Activated T-cell treated with anti-CD3 and anti-CD28 coated beads for 4 hours (primary cell): ENCODE measurements around the gene TJAP1.
"Not testable (repeated sequence)": the region's sequence is repeated elsewhere in the genome, so short reads cannot be mapped to it uniquely, and the experiment has no call there.

Experiments used
- DNase-seq: peaks from one replicate; pipeline ENCODE4 v3.0.0-alpha.2; 2020

Gene TJAP1

DNA sequence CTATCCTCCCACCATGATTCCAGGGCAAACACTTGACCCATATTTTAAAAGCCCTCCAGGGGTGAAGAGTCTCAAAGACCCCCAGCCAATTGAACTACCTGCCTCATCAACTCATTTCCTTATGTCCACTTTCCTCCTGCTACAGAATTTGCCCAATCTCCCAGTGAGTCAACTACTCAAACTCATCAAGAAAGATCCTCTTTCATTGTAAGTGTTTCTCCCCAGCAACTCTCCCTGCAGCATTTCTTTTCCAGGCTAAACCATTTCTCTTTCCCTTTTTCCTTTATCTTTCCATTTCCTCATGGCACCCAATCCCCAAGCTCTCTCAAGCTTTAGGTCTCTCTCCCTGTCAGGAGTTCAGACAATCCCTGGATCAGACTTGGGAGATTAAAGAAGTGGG lies 23.5 kb upstream of the TJAP1 start:
- no peak for DNase-seq

DNA sequence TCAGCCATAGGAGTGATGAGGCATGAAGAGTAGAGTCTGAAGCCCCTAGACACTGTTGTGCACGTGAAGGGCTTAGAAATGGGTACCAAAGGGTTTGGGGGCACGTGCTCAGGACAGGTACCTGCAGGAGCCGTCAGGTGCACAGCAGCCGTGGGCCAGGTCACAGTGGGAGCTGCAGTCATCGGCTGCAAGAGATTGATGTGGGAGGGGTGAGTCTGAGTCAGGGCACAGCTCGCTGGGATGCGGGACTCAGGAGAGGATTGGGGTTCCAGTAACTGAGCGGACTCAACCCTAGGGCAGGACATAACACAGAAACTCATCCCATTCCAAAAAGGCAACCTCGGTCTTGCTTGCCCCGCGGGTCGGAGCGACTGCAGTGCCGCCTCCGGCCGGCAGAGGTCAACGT lies 23.1 kb upstream of the TJAP1 start:
- DNase-seq: peak; percentile 61

DNA sequence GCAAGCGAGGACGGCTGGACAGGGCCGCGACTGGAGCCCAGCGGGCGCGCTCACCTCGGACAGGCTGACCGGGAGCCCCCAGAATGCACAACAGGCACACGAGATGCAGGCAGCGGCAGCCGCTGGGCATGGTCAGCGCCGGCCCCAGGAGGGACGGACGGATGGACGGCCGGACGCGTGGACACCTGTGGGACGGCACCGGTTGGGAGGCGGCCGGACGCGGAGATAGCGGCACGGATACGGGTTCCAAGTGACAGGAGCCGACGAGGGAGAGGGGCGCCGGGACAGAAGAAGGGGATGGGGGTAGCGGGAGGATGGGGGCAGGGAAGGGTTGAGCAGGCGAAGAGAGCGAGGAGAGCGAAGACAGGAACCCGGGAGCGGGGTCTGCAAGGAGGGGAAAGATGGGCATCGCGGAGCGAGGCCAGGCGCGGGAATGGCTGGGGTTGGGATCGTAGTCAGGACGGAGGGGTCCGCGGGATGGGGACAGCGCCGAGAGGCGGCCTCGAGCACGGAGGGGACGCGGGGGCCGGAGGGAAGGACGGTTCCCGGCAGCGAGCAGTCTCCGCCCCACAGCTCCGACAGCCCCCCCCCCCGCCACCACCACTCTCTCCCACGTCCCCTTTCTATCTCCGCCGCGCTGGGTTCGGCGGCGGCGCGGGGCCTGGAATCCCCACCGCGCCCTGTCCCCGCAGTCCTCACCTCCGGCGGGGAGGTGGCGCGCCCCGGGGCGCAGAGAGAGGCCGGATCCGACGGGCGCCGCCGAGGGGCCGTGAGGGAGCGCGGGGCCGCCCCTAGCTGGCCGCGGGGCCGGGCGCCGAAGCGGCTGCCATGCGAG lies 22.5 kb upstream of the TJAP1 start:
- peak; percentile 15 for DNase-seq

DNA sequence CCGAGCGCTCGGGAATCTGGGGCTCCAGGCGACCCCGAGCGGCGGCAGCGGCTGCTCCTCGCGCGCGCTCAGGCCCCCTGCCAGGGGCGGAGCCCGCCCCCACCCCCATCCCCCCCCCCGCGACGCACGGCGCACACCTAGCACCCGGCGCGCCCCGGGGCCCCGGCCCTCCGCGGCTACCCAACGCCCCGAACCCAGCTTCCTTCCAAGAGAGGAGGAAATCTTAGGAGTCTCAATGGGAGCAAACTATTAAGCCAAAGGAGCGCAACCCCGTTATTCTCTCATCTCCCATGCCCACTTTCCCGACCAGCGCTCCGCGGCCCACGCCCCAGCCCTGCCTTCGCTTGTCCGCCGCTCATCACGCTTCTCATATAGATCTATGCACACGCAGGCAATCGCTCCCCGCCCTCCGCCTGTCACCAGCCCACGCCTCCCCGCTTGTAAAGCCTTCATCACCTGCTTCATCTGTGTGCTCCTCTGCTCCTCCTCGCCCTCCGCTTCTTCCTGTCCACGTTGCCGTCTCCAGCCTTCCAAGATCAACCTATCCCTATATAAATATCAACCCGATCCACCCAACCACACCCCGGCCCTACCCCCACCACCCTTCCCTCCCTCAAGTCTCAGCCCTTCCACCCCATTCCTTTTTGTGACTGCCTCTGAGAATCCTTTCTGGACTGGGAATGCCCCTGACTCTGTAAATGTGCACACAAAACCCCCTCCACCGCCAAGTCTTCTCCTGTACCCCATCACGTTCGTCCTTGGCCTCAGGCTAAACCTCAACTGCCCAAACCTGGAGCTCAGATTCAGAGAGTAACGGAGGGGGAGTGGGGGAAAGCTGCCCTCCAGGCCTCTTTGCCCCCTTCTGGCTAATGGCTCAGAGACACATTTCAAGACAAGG lies 21.6 kb upstream of the TJAP1 start, which contains the start of gene DLK2:
TSS of gene DLK2 (minus strand) at position 18 of the 898 bp plus-strand sequence. CDS start 723 bp downstream, outside the sequence.
- DNase-seq: peak; percentile 67

DNA sequence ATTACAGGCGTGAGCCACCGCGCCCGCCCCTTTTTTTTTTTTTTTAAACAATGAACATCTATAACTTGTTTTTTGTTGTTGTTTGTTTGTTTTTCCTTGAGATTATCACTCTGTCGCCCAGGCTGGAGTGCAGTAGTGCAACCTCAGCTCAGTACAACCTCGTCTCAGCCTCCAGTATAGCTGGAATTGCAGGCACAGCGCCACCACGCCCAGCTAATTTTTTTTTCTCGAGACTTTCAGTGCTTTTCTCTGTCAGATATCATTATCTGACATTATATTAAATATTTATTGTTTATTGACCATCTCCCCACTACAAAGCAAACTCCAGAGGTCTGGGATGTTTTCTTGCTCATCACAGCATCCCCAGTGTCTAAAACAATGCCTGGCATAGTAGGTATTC lies 19.7 kb upstream of the TJAP1 start:
- no peak for DNase-seq

DNA sequence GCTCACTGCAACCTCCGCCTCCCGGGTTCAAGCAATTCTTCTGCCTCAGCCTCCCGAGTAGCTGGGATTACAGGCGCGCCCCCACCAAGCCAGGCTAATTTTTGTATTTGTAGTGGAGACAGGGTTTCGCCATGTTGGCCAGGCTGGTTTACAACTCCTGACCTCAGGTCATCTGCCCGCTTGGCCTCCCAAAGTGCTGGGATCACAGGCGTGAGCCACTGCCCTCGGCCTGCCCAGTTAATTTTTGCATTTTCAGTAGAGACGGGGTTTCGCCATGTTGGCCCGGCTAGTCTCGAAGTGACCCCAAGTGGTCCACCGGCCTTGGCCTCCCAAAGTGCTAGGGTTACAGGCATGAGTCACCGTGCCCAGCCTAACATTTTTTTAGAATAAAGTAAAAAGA lies 19.2 kb upstream of the TJAP1 start:
- not testable (repeated sequence) for DNase-seq

DNA sequence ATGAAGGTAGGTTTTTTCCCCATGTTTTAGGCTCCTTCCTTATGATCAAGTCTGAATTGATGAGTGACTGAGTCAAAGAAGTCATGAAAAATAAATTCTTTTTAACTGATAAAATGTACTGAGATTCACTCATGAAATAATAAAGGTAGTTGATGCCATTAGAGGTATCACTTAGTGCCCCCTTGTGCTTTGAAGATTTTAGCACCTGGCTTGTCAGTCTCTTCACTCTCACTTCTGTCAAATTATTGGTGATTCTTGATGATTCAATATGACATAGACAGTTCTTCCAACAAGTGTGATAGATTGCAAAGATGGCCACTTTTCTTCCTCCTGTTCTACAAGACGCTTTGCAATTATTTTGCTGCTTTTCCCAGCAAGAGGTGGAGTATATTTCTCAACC lies 17.8 kb upstream of the TJAP1 start:
- no peak for DNase-seq

DNA sequence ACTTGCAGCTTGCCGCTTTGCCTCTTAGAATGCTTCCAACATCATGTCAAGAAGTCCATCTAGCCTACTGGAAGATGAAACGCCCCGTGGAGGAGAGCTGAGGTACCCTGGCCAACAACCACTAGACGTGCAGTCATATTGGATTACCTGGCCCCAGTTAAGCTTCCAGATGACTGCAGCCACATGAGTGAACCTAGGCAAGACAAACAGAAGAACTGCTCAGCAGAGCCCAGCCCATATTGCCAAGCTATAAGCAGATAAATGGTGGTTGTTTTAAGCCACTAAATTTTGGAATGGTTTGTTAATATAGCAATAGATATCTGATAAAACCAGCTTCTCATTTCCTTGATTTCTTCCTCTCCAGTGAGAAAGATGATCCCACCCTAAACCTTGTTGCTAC lies 17.3 kb upstream of the TJAP1 start:
- DNase-seq: no peak

DNA sequence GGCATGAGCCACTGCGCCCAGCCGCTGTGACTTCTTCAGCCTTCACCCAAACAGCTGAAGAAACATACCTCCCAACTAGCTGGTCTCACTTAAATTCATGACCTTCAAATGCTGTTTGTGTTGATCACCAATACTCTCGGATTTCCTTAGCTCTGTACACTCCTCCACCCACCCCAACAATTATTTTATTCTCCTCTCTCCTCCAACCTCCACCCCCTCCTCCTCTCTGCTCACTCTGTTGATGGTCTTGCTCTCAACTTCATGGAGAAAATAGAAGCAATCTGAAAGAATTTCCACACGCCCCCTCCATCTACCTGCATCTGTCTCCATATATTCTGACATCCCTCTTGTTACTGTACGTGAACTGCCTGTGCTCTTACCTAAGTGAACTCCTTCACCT lies 15.4 kb upstream of the TJAP1 start:
- DNase-seq: no peak

DNA sequence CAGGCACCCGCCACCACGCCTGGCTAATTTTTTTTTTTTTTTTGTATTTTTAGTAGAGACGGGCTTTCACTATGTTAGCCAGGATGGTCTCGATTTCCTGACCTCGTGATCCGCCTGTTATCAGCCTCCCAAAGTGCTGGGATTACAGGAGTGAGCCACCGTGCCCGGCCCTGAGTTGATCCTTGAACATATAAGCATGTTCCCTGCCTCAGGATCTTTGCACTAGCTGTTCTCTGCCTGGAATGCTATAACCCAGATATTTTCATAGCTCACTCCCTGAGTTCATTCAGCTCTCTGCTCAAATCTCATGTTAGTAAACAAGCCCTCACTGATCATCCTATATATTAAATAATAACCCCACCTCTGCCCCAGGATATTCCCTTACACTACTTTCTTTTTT lies 13.0 kb upstream of the TJAP1 start:
- DNase-seq: no peak

DNA sequence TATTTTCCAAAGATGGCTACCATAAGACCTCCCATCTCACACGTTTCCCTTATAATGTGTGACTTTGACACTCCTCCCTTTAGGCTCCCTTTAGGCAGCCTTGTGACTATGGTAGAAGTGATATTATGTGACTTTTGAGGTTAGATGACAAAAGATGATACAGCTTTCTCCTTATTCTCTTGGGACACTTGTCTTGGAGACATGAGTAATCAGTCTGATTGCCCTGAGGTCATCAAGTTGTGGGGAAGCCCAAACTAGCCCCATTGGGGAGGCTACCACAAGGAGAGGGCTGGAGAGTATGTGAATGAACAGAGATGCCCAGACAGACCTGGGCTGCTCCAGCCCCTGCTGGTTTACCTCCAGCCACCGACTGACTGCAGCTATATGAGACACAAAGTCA lies 11.4 kb upstream of the TJAP1 start:
- no peak for DNase-seq

DNA sequence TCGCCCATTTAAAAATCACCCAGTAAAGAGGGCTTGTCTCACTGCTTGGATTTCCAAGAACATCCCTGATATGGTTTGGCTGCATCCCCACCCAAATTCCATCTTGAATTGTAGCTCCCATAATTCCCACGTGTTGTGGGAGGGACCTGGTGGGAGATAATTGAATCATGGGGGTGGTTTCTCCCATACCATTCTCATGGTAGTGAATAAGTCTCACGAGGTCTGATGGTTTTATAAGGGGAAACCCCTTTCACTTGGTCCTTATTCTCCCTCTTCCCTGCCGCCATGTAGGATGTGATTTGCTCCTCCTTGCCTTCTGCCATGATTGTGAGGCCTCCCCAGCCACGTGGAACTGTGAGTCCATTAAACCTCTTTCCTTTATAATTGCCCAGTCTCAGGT lies 10.1 kb upstream of the TJAP1 start:
- DNase-seq: not testable (repeated sequence)

DNA sequence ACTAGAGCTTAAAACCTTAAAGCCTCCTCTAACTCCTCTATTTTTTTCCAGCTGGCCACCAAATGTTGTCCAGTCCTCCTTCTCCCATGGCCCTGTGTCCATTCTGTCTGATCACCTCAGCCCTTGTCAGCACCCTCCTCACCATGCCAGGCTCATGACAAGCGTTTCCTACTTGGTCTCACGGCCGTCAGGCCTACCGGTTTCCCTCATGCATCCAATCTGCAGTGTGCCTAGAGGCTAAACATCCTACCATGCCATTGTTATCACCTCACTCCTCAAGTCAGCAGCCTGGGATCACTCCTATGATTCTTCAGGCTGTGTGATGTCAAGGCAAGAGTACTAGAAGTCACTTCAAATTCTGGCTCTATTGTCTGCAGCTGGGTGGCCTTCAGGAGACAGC lies 9.6 kb upstream of the TJAP1 start:
- DNase-seq: no peak

DNA sequence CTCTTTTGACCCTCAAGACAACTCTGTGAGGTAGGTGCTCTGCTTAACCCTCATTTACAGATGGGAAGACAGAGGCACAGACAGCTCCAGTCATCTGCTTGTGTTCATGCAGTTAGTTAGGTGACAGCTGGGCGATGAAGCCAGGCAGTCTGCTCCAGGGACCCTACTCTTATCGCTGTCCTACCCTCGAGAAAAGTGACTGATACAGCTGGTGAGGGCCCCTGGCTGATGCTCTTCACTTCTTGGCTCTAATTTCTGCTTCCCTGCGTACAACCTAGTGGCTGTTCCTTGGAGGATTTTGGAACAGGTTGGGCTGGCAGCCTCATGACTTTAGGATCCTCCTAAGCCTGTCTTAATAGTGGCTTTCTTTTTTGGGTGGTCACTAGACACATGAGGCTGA lies 9.1 kb upstream of the TJAP1 start:
- no peak for DNase-seq

DNA sequence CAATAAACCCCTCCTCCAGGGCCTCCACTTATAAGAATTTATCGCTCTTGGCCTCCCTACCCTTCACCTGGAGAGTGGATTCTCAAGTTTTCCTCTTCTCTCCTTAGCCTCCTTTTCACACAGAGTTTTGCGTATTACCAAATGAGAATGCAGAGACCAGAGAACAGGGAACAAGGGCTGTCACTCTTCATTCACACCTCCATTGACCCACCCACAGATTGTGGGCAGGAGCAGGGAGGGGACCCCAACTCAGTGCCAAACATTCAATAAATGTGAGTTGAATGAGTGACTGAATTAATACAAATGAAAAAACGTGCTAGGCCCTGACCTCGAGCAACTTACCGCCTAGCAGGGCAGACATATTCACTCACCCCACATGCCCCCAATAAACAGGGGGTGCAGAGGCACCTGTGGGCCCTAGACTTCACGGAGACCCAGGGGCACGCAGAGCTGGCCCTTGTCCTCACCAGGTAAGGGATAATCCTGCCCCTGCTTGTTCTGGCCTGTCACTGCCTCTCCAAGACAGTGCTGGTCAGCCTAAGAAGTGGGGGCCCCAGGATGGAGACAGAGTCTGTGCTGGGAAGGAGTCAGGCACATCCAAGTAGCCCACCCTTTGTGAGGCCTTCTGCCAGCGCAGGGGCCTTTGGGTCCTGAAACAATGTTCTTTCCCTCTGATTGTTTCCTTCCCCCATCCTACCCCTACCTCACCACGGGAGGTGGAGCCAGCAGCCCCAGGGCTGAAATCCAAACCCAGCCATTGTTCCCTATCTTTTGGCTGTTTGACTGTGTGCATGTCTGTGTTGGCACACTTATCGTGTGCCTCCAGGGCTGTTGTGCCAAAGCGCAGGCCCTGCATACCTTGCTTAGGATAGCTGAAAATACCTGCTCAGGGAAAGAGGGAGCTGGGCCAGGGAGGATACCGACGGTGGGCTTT lies 8.4 kb upstream of the TJAP1 start:
- DNase-seq: no peak

DNA sequence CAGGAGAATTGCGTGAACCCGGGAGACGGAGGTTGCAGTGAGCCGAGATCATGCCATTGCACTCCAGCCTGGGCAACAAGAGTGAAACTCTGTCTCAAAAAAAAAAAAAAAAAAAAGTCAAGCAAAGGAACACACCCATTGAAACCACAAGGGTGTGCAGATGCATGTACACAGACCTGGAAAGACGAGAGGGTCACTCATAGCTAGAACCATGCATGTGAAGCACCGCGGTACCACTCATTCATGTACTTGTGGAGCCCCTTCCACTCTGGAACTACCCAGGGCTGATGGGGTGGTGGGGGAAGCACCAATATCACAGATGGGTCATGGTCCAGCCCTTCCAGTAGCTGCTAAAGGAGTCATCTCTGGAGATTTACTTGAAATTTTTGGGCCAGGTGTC lies 7.4 kb upstream of the TJAP1 start:
- DNase-seq: no peak

DNA sequence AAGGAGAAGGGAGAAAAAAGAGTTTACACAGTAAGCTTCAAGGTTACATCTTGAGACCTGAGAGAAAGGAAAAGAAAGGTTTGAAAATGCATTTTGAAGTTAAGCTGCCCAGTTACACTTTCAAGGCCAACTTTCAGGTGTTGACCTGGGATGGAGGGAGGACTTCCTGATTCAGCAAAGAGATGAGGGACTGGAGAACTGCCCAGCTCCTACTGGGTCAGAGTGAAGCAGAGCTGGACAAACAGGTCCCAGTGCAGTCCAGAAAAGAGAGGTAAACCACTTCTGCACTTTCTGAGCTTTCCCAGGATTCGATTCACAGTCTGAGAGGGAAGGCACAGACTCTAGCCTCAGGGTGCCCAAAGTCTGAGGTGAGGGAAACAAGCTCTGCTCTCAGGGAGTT lies 6.0 kb upstream of the TJAP1 start:
- DNase-seq: no peak

DNA sequence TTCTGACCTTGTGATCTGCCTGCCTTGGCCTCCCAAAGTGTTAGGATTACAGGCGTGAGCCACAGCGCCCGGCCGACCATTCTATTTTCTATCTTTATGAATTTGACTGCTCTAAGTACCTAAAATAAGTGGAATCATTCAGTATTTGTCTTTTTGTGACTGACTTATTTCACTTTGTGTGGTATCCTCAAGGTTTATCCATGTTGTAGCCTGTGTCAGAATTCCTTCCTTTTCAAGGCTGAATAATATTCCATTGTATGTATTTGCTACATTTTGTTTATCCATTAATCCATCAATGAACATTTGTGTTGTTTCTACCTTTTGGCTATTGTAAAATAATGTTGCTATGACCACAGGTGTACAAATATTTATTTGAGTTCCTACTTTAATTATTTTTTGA lies 4.9 kb upstream of the TJAP1 start:
- DNase-seq: no peak

DNA sequence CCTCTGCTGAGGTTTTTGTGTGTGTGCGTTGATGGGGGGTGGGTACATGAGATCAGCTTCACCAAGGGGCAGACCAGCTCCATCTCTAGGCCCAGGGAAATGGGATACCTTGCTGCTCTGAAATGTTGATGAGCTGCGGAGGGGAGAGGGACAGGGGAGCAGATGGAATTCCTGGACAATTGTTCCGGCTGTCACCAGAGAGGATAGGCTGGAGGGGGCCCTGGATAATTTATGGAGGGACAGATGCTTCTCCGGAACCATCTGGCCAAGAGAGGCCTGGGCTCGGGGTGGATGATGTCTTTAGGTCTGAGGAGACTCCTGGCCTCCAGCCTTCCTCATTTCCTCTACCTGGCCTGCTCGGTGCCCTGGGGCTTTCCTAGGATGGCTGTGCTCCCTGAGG lies 1.9 kb upstream of the TJAP1 start:
- DNase-seq: no peak

DNA sequence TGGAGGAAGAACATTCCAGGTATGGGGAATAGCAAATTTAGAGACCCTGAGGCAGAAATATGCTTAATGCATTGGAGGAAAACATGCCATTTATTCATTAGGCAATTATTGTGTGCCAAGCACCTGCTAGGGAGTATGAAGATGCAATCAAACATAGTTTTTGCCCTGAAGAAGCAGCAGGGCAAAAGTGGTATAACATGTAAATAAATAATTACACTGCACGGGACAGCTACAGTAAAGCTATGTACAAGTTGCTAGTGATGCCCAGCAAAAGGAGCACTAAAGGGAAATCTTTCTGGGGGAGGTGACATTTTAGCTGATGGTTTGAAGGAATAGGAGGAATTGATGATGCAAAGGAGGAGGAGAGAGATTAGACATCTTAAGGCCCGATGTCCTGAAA lies 624 bp upstream of the TJAP1 start:
- DNase-seq: no peak

DNA sequence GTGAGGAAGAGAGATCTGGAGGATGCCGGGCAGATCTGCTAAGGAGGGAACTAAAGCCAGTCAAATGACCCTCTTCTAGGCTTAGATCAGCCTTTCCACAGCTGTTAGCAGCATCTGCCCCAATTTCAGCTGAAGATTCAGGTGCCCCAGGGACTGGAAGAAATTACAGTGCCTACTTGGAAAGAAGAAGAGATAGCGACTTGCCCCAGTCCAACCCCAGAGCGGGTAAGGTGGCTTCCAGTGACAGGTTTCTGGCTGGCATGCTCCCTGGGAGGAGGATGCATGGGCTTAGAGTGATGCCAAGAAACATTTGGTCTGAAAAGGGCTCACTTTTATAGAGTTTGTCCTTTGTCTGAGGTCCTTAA lies 620 bp downstream of the TJAP1 start:
- DNase-seq: no peak

DNA sequence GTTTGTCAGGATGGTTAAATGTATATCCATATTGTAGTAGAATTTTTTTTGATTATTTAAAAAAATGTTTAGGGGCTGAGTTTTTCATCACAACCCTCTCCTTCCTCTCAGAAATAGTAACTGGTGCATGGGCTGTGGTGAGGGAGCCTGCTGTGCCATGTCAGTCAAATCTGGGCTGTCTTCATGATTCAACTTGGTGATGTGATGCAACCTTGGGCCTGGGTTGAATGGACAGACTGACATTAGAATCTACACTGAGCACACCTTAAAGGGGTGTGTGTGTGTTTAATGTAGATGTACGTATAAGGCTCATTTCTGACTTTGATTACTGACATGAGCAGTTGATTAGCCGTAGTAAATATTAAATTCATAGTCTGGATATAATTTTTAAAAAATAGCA lies 3.7 kb downstream of the TJAP1 start:
- DNase-seq: no peak

DNA sequence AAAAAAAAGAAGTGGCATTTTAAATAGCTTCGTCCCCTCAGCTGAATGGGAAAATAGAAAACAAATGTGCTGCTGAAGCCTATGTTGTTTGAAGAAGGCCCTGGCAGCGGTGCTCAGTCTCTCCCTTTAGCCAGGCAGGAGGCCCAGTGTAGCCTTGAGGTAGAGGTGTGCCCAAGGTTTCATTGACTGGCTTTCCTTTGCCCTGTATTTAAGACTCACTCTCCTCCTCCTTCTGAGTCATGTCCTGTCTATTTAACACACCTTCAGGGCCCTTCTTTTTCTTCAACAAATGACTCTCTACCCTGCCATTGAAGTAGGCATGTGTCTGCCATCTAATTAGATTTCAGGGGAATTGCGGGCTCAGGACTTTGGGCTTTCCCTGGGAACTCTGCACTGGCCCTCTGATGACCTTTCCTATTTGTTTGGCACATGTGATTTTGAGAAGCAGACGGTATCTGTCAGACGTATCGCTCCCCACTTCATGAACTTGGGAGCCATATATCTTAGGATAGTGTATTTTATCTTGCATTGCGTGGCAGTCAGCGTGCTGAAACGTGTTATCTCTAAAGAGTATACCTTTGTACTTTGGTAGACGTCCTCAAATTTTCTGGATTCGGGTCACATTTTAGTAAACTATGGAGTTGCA lies 4.3 kb downstream of the TJAP1 start:
- no peak for DNase-seq
